NOMO-1 treated with dmso at 0.1 percent for 144 hours (cell line): ENCODE measurements around the gene RNF214.
"Not testable (repeated sequence)": the region's sequence is repeated elsewhere in the genome, so short reads cannot be mapped to it uniquely, and the experiment has no call there.

ENCODE experiments used
- DNase-seq: peaks from one replicate; lab custom pipeline; 2025; ENCODE audit not compliant: unreplicated experiment; lab: John Stamatoyannopoulos, UW

RNF214 gene

DNA sequence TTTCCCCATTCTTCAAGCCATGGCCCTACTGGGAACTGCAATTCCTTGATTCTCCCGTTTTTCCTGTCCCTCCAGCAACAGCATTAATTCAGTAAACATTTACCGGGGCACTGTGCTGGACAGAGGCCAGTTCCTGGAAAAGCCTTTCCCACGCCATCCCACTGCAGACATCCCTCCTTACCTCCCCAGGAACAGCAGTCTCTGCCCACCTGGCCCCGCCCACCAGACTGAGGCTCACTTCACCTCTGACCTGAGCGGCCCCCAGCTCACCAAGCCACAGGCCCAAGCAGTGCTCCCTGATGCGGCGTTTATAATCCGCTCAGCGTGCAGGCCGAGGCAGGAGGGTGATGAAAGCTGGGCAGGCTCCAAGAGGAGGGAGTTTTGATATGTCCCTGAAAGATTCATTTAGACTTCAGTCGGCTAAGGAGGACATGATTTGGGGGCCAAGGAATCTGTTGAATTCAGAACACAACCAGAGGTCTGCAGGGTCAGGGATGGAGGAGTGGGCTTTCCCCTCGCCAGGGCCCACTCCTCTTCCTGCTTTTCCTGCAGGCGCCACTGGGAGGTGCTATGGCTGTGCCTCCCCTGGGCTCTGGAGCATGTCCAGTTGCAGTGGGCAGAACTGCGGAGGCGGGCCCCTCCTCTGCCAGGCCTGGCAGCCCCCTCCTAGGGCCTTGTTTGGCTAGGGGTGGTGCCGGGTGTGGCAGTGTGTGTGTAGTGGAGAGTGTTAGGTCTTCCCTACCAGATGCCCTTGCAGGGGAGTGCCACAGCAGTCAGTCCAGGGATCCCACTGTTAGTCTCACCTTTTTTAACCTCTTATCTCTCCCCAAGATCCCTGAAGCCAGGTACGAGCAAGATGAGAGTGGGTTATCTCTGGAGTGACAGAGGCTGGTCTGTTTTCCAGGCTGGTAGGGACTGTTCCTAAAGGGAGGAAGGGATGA is 34.7 kb upstream of the RNF214 start:
- DNase-seq: no peak

DNA sequence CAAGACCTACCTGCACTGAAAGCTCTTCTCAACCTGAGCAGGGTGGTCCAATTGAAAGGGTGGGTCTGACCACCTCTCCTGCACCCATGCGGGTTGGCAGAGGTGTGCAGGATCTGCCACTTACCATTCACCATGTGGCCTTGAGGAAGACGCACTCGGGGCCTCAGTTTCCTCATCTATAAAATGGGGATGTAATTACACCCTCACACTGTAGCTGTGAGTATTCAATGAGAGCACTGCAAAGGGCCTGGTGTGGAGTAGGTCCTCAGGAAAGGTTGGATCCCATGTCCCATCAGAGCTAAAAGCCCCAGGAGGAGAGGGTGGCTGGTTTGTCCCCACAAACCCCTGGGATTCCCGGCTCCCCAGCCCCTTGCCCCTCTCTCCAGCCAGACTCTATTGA is 33.9 kb upstream of the RNF214 start:
- DNase-seq: no peak

DNA sequence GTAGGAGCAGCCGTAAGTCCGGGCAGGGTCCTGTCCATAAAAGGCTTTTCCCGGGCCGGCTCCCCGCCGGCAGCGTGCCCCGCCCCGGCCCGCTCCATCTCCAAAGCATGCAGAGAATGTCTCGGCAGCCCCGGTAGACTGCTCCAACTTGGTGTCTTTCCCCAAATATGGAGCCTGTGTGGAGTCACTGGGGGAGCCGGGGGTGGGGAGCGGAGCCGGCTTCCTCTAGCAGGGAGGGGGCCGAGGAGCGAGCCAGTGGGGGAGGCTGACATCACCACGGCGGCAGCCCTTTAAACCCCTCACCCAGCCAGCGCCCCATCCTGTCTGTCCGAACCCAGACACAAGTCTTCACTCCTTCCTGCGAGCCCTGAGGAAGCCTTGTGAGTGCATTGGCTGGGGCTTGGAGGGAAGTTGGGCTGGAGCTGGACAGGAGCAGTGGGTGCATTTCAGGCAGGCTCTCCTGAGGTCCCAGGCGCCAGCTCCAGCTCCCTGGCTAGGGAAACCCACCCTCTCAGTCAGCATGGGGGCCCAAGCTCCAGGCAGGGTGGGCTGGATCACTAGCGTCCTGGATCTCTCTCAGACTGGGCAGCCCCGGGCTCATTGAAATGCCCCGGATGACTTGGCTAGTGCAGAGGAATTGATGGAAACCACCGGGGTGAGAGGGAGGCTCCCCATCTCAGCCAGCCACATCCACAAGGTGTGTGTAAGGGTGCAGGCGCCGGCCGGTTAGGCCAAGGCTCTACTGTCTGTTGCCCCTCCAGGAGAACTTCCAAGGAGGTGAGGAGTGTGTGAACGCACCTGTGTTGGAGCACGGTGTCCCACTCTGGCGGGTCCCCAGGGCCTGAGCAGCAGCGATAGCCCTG is 33.2 kb upstream of the RNF214 start, which contains the start of gene TAGLN:
Gene TAGLN (plus strand): TSS at position 318 of the 863 bp plus-strand sequence. CDS start 3,644 bp downstream, outside the sequence.
- no peak for DNase-seq

DNA sequence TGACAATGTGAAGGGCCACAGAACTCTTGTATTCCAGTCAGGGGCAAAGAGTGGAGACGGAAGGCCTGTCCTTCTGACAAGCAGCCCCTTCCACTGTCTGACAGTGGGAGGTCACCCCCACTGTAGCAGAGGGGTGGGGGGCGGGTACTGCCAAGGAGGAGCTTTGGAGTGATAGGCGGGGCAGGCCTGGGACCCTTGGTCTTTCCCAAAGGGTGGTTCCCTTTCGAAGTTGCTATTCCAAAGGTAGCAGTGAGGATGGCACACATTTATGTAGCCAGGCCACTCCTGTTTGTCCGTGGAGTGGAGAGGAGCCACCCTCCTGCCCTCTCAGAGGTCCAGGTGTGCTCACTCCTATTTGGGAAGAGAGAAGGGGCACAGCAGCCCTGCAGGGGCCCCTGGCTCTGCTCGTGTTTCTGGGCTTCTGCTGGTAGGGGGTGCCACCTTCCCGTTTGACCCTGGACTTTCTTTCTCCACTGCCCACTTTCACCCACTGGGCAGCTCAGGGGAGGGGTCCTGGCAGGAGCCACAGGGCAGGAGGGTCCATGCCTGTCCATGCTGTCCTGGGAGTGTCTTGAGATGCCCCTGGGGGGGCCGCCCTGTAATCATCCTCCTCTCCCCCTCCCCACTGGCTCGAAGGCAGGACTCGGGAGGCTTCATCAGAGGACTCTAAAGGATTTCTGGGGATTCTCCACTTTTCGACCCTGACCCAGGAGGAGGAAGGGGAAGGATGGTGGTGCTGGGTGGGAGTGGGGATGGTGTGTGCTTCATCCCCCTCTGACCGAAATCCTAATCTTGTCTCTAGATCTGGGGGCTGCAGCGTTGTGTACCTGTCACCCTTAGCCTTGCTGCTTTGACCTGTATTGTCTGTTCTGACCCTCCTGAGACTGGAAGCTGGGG is 32.3 kb upstream of the RNF214 start:
- no peak for DNase-seq

DNA sequence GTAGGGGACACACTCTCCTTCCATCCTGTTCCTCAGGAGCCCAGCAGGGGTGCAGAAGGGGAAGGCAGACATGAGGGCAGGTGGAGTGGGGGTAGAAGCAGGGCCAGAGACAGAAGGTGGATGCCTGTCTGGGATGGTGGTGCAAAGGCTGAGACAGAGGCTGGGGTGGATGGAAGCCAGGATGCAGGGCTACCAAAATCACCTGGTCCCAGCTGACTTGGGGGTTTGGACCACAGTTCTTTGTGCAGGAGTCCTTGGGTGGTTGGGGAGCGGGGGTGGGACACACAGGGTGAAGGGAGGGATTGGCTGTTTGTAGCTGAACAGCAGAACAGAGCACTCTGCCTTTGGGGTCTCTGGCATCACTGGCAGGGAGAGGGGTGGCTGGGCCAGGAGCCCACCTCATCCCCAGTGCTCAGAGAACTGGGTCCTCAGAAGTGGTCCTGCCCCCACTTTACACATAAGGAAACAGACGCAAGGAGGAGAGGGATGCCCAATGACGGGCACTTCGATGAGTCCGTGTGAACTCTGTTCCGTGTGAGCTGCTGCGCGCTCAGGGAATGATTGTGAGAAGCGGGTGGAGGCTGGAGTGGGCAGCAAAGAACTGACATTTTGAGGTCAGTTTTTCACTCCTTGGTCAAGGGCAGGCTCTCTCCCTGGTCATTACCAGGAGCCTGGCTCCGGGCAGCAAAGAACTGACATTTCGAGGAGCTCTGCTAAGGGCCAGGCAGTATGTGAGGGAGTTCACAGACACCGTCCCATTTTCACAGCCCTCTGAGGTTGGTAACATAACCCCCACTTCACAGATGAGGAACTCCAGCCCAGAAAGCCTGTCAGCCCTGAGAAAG is 31.4 kb upstream of the RNF214 start:
- no peak for DNase-seq

DNA sequence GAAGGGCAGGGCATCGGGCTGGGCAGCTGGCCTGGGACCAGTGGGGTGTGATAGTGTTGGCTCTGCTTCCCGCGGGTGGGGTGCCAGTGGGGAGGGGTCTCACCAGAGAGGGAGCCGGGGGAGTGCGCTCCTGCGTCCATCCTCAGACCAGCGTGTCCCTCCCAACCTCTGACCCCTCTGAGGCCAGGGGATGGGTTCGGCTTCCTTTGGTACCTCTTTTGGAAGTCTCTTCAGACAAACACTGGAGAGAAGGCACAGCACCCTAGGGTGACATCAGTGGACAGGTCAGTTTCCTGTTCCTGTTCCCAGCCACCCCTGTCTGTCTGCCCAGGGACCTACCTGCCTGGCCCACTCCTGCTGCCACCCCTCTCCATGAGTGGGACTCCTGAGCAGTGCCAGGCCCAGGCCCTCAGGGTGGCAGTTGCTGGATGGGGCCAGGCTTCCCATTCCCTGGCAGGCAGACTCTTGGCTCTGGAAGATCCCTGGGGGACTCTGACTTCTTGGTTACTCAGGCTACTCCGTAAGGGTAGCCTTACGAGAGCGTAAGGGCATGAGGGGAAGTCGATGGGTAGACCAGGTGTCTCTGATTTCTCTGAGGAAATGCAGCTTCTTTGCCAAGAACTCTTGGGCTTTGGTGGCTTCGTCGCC is 30.7 kb upstream of the RNF214 start:
- DNase-seq: no peak

DNA sequence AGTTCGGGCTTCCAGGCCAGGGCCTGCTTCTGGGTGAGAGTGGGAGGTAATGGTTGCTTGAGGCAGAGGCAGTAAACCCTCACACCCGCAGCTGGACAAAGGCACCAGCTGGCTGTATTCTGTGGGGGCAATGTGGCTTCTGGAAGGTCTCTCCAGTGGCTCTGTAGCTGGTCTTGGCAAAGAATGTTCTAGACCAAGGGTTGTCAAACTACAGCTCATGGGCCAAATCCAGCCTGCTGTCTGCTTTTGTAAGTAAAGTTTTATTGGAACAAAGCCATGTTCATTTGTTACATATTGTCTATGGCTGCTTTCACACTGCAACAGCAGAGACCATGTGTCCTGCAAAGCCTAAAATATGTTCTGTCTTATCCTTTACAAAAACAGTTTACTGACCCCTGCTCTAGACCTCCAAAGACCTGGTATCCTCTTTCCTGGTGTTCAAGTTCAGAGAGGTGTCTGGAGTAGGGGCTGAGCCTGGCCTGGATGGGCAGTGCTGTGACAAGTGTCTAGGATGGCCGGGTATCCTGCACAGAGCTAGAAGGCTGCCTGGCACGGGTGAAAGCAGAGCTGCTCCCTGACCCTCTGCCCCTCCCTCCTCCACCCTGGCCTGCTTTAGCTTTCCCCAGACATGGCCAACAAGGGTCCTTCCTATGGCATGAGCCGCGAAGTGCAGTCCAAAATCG is 29.9 kb upstream of the RNF214 start:
- no peak for DNase-seq

DNA sequence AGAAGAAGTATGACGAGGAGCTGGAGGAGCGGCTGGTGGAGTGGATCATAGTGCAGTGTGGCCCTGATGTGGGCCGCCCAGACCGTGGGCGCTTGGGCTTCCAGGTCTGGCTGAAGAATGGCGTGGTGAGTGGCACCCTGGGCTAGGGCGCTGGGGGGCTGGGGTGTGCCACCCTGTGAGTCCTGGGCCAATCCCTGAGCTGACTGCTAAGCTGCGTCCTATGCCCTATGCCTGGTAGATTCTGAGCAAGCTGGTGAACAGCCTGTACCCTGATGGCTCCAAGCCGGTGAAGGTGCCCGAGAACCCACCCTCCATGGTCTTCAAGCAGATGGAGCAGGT is 29.4 kb upstream of the RNF214 start:
- DNase-seq: no peak

DNA sequence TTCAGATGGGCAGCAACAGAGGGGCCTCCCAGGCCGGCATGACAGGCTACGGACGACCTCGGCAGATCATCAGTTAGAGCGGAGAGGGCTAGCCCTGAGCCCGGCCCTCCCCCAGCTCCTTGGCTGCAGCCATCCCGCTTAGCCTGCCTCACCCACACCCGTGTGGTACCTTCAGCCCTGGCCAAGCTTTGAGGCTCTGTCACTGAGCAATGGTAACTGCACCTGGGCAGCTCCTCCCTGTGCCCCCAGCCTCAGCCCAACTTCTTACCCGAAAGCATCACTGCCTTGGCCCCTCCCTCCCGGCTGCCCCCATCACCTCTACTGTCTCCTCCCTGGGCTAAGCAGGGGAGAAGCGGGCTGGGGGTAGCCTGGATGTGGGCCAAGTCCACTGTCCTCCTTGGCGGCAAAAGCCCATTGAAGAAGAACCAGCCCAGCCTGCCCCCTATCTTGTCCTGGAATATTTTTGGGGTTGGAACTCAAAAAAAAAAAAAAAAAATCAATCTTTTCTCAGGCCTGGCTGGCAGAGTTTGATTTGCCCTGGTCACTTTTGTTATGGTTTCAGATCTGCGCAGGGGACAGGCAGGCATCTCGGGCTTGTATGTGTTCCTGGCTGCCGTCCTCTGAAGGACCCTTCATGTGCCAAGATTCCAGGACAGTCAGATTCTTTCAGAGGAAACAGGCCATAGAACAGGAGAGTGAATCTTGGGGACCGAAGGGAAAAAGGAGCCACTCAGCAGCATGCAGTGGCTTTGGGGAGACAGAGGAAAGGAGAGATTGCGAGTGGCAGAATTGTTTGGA is 28.0 kb upstream of the RNF214 start:
- no peak for DNase-seq

DNA sequence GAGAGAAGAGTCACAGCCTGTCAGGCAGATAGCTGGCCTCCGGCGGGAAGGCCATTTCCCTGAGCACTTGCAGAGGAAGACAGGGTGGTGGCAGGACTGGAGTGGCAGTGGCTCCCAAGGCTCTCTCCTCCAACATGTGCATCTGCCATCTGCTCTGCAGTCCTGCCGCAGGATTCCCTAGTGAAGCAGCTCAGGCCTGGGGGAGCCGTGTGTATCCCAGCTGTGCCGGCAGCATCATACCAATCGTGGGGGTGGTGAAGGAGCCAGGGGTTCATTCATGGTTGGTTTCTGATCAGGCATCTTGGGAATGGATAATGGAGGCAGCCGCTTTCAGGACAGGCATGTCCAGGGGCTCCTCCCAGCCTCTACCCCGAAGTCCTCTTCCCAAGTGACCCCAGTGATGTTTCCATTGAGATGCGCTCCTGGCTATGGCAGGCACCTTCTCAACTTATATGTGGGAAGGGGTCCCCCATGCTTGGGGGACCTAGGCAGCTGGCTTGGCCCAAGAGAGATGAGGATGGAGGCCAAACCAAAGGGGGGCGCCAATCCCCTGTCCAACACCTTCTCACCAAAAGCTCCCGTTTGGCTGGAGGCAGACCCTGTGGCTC is 27.2 kb upstream of the RNF214 start:
- DNase-seq: no peak

DNA sequence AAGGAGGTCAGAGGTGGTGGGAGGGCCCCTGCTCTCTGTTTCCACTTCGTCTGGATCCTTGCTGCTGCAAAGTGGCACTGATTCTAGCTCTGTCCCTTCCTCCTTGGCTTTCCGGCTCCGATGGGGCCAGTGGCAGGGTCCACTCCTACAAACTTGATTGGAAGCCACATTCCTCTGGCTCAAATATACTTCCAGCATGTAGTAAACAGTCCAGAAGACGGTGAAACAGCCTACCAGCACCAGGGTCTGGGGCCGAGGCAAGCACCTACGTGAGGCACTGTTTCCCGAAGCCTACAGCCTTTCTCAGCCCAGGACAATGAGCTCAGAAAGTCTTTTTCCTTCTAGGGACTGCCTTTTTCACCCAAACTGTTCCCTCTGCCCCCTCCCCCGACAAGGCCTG is 26.4 kb upstream of the RNF214 start:
- DNase-seq: not testable (repeated sequence)

DNA sequence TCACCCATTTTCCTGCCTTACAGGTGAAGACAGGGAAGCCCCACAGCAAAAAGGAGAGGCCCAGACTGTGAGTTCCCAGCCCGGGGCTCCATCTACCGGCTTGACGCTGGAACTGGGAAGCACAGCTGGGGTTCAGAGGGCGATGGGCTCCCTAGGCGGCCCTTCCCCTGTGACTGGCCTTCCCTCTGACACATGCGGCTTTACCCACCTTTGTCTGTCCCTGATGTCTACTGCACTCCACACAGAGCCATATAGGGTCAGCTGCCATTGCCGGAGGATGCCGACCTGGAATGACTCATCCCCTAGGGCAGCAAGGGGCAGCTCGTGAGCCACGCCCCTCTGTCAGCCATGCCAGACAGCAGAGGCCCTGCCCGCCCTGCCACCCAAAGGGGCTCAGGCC is 25.6 kb upstream of the RNF214 start:
- not testable (repeated sequence) for DNase-seq

DNA sequence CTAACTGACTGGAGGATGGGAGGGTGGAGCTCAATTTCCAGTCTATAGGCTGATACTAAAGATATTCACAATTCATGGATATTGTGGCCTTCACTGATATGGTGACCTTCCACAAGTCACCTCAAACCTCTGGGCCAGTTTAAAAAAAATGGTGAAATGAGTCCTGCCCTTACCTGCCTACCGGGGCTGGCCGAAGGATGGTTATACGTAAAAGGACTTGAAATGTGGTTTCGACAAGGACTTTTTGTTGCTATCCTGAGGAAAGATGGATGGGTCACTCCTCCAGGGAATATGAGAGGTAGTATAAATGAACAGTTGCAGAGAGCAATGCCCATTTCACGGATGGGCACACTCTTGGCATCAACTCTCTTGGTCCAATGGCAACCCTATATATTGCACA is 25.0 kb upstream of the RNF214 start:
- DNase-seq: not testable (repeated sequence)

DNA sequence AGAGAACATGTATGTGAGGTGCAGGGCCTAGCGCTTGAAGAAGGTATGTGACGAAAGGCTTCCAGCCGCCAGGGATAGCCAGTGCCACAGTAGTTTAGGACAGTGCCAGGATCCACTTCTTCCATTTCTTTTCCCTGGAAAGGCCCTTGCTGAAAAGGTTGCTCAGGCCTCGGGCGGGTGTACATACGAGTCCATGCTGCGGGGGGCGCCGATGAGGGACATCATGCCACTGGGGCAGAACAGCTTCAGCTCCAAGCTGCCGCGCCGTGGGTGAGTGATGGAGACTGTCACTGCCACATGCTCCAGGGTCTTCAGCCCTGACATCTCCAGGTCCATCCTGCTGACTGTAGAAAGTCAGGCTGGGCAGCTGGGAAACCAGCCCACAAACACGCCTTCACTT is 23.8 kb upstream of the RNF214 start:
- not testable (repeated sequence) for DNase-seq

DNA sequence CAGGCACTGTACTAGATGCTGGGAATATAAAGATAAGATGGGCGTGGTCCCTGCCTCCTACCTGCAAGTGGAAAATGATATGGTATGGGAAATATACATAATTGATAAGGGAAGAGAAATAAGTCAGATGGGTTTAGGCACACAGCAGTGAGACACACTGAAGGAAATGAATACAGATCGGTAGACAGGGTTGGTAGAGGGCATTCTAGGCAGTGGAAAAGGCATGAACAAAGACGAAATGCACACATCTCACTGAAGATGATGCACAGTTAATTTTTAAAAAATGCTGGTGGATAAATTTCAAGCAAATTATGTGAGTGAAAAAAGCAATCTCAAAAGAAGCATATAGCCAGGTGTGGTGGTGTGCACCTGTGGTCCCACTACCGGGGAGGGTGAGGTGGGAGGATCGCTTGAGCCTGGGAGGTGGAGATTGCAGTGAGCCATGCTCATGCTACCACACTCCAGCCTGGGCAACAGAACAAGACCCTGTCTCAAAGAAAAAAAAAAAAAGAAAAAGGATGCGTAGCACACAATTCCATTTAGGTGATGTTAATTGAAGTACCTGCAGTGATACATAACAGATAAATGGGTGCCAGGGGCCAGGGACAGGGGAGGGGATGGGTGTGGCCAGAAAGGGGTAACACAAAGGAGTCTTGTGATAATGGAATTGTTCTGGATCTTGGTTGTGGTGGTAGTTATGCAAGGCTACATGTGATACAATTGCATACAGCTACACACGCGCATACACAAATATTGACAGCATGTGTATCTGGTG is 22.9 kb upstream of the RNF214 start:
- DNase-seq: not testable (repeated sequence)

DNA sequence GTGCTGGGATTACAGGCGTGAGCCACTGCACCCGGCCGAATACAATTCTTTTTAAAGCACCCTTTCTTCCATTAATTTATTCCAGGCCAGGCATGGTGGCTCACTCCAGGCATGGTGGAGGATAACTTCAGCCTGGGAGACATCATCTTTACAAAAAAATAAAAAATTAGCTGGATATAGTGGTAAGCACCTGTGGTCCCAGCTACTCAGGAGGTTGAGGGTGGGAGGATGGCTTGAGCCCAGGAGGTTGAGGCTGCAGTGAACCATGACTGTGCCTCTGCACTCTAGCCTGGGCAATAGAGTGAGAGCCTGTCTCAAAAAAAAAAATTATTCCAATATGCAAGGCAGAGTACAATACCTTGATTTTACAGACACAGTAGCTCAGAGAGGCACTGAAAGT is 21.9 kb upstream of the RNF214 start:
- no peak for DNase-seq
